SW 1271 (cell line): ENCODE results near the gene MNDA.
"Not testable (repeated sequence)": the region's sequence is repeated elsewhere in the genome, so short reads cannot be mapped to it uniquely, and the experiment has no call there.

Experiments
- DNase-seq, 2 experiments: peaks; one replicate each; lab custom pipeline; 2025; lab: John Stamatoyannopoulos, UW

The MNDA gene

DNA sequence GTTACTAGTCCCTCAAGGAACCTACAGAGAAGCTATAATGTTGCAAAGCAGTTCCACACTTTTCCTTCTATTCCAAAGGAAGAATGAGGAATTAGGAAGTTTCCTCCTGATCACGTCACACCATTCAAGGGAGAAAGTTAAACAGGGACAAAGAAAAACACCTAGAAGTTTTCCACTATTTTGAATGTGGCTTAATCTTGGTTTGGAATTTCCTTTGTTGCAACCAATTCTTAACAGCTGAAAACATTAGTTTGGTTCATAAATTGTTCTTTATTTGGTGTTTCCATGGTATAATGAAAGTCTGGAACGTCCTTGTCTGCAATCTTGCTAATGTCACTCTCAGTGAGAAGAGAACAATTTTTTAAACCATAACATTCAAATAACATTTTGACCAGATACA lies 8.4 kb downstream of the MNDA start:
- DNase-seq = no peak

DNA sequence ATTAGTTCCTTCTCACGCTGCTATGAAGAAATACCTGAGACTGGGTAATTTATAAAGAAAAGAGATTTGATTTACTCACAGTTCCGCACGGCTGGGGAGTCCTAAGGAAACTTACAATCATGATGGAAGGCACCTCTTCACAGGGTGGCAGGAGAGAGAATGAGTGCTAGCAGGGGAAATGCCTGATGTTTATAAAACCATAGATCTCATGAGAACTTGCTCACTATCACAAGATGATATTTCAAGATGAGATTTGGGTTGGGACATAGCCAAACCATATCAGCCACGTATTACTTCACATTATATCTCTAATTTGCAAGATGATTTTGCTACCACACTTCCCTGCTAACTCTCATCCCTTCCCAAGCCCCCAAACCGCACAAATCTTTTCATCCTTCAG lies 9.1 kb downstream of the MNDA start:
- no peak for DNase-seq

DNA sequence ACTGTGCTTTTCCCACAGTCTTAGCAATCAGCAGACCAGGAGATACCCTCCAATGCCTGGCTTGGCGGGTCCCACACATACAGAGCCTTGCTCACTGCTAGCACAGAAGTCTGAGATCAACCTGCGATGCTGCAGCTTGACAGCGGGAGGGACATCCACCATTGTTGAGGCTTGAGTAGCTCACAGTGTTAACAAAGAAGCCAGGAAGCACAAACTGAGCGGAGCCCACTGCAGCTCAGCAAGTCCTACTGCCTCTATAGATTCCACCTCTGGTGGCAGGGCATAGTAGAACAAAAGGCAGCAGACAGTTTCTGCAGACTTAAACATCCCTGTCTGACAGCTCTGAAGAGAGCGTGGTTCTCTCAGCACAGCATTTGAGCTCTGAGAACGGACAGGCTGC lies 33.4 kb downstream of the MNDA start:
- DNase-seq = no peak

DNA sequence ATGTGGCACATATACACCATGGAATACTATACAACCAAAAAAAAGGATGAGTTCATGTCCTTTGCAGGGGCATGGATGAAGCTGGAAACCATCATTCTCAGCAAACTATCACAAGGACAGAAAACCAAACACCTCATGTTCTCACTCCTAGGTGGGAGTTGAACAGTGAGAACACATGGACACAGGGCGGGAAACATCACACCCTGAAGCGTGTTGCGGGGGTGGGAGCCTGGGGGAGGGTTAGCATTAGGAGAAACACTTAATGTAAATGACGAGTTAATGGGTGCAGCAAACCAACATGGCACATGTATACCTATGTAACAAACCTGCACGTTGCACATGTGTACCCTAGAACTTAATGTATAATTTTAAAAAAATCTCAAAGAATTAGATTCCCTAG lies 39.3 kb downstream of the MNDA start:
- DNase-seq = not testable (repeated sequence)

DNA sequence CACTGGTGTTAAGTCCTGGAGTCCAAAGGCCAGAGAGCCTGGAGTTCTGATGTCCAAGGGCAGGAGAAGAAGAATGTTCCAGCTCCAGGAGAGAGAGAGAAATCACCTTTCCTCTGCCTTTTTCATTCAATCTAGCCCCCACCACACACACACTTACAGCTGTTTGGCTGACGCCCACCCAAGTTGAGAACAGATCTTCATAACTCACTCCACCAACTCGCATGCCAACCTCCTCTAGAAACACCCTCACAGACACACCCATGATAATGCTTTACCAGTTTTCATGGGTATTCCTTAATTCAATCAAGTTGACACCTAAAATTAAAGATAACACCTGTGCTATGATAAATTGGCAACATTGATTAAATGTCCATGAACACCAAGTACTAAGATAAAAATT lies 42.0 kb downstream of the MNDA start:
- no peak for DNase-seq

DNA sequence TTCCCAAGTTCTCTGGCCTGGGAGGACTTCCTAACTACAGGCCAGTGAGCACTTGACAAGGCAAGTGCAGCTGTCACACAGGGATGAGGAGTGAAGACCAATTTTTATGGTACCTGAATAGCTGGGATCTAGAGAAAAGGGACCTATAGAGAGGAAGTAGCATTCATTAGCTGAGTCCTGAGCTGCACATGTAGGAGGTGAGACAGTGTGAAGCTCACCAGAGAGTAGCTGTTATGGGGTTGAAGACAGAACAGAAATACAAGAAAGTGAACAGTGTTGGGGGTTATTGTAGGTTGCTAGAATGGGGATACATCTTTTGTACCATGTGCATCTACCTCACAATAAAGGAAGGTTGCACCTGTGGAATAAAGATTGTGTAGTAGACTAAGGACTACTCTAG lies 62.5 kb downstream of the MNDA start:
- no peak for DNase-seq

DNA sequence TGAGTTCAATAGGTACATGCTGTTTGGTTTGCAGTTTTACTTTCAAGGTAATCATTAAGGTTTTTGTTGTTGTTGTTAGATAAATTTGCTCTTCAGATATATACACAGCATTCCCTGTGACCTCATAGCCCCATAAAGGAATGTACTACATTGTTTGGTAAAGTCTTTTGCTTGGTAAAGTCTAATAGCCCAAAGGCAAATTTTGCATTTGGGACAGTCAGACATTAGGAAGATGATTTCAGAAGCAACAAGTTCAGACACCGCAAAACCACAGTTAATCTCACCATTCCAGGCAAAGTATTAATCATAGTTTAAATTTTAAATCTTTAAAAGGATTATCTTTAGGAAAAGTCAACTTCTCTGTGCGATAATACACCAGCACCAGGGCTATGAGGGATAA lies 67.6 kb downstream of the MNDA start:
- no peak for DNase-seq
